Ovary (tissue), 9 donors: ENCODE results near the gene PCBP1. TPM values are rescaled to one million over a fixed set of nuclear protein-coding genes. Genes with fewer than 3 reads are reported as not detected.
"Not testable (repeated sequence)": the region's sequence is repeated elsewhere in the genome, so short reads cannot be mapped to it uniquely, and the experiment has no call there.

Experiments used
- DNase-seq, 5 donors: peaks; one replicate each; pipeline ENCODE4 v3.0.0-alpha.2; 2019 to 2020
- H3K27ac ChIP-seq, 2 donors: fragments of 200-600 bp; one replicate each; pipeline versions ENCODE4 v1.5.1 to v1.8.0; 2019 to 2022
- H3K27me3 ChIP-seq: fragments of 200-600 bp; one replicate; pipeline ENCODE4 v1.8.0; 2022
- H3K36me3 ChIP-seq: fragments of 200-600 bp; sonication (generic); one replicate; pipeline ENCODE4 v1.5.1; 2019
- H3K4me1 ChIP-seq: one replicate; pipeline ENCODE4 v1.8.1; 2013; ENCODE audit warnings: mild to moderate bottlenecking, moderate library complexity; ENCODE audit not compliant: insufficient read depth
- H3K4me3 ChIP-seq: fragments of 200-600 bp; sonication (generic); one replicate; pipeline ENCODE4 v1.5.1; 2017
- H3K9me3 ChIP-seq, 2 donors: fragments of 200-600 bp in 1 of 2; sonication (generic) in 1 of 2; one replicate each; pipeline versions ENCODE4 v1.5.1 to v1.8.1; 2013 to 2019; ENCODE audit warnings: mild to moderate bottlenecking in 1 of 2, moderate library complexity in 1 of 2
- CTCF ChIP-seq, 3 donors: fragments of 450-650 bp in 2 of 3; fragments of 200-600 bp in 1 of 3; IDR thresholded peaks; one replicate each; pipeline versions ENCODE4 v1.5.1 to v1.8.0; 2016 to 2022; ENCODE audit warnings: antibody characterized with exemption in 3 of 3, mild to moderate bottlenecking in 1 of 3
- EP300 ChIP-seq: sonication (generic); formaldehyde crosslinking; IDR thresholded peaks from one replicate; pipeline ENCODE4 v1.6.1; 2017; ENCODE audit warnings: antibody characterized with exemption
- POLR2A ChIP-seq: fragments of 450-650 bp; IDR thresholded peaks from one replicate; pipeline ENCODE4 v1.6.1; 2017; ENCODE audit warnings: antibody characterized with exemption, mild to moderate bottlenecking, moderate library complexity
- WGBS, 3 donors: extraction: QIAGEN DNeasy Blood & Tissue Kit in 1 of 3; methylation state at CpG; one replicate each; pipeline versions ENCODE4 v1.1.5 to v1.1.7; 2013 to 2017; 5-methylcytosine and 5-hydroxymethylcytosine counted together
- intact Hi-C, 4 donors: fragments of 100-400 bp; cut with DNase I; formaldehyde crosslinking; loops; one replicate each; pipeline versions ENCODE4 v1.11.0 to v1.15.1; 2022 to 2023
- polyA plus RNA-seq, 2 donors: library from polyadenylated mRNA; stranded (reverse); fragments of 200-250 nt in 1 of 2; fragments of 350-450 nt in 1 of 2; fragmentation: Illumina TruSeq in 1 of 2; extraction: RNeasy Lipid Tissue Mini Kit (QIAGEN cat#74804) in 1 of 2; gene quantifications; one replicate each; pipeline ENCODE4 v1.2.3, GENCODE V29; 2013 to 2014
- small RNA-seq: library from RNA; depleted of rRNA; stranded (forward); fragments of <200 nt; gene quantifications from one replicate; pipeline ENCODE3, GENCODE V24; 2016
- total RNA-seq, 7 donors: library from RNA; depleted of rRNA in 2 of 7; stranded (reverse); fragments of >200 nt in 2 of 7; fragmentation: NEBNext Ultra II Directional in 3 of 7; extraction: Animal tissue kit (Norgen Biotek cat#: 25700) in 3 of 7; gene quantifications; one replicate each; pipeline versions ENCODE4 v1.1.0 to v1.2.4, GENCODE V29; 2016 to 2023
- donor health status: DM: no; HTN: no; CAD: no; lungs with moderate emphysema.
- donor health status: DM: no; HTN: no; CAD: no.
- donor health status: Bipolar disorder and iron deficiency.
- donor health status: DM: yes; HTN: yes; CAD: no.
- donor health status: DM: no; HTN: no; CAD: no.
- donor health status: DM: yes; HTN: yes; CAD: no.

Gene PCBP1
- total and polyA plus RNA-seq, 9 donors: 77.1 to 302 (median 267) TPM

GRCh38 chr2:70132244-70133126 lies 45.2 kb downstream of the PCBP1 start:
- no peaks in the 10 kb centered on the region for H3K27me3 ChIP-seq
- peaks cover 6% of the 10 kb centered on the region for H3K4me1 ChIP-seq
- no peaks in the 10 kb centered on the region for H3K36me3 ChIP-seq
- no peak for TF ChIP-seq POLR2A
- TF ChIP-seq EP300: no peak
- TF ChIP-seq CTCF (IDR thresholded peaks at IDR 0.05): no peak
- 3 to 4% (median 3%) methylated on average over 8 of the region's 8 CpGs for WGBS, 3 donors
- peak; percentile 38 to 51 (median 49) for DNase-seq
- H3K4me3 ChIP-seq: peak overlapping the region; percentile 31
- intact Hi-C loops: loop anchor here in 1 of 4 donors (2.0 kb wide), 1 partner anchor 44 kb away; no protein-coding TSS in a partner anchor
- no peaks in the 10 kb centered on the region for H3K9me3 ChIP-seq
- peak overlapping the region; percentile 42 to 86 for H3K27ac ChIP-seq

- intact Hi-C loops: loop anchor here in 1 of 4 donors (2.0 kb wide), 1 partner anchor 44 kb away; no protein-coding TSS in a partner anchor
- WGBS, 3 donors: 60 to 80% (median 71%) methylated on average over 1 of the region's 1 CpG
Observed at GRCh38 chr2:70133127-70133452, 45.8 kb downstream of the PCBP1 start.

GRCh38 chr2:70133491-70134322 lies 46.4 kb downstream of the PCBP1 start:
- 55 to 56% (median 56%) methylated on average over 10 of the region's 10 CpGs for WGBS, 3 donors
- H3K4me3 ChIP-seq: no peak overlapping the region
- H3K9me3 ChIP-seq: no peaks in the 10 kb centered on the region
- peak in 1 of 5 donors; percentile 11 for DNase-seq
- intact Hi-C loops: loop anchor here in 1 of 4 donors (2.0 kb wide), 1 partner anchor 45 kb away; no protein-coding TSS in a partner anchor
- peaks cover 6% of the 10 kb centered on the region for H3K4me1 ChIP-seq
- H3K27me3 ChIP-seq: no peaks in the 10 kb centered on the region
- H3K36me3 ChIP-seq: no peaks in the 10 kb centered on the region
- no peak for TF ChIP-seq POLR2A
- no peak for TF ChIP-seq EP300
- no peak for TF ChIP-seq CTCF (IDR thresholded peaks at IDR 0.05)
- peak overlapping the region; percentile 42 to 86 for H3K27ac ChIP-seq

More at GRCh38 chr2:70133127-70133452, 45.8 kb downstream of the PCBP1 start:
- H3K4me1 ChIP-seq: peaks cover 6% of the 10 kb centered on the region
- no peak for DNase-seq
- H3K27ac ChIP-seq: peak overlapping the region; percentile 42 to 86
- no peak overlapping the region for H3K4me3 ChIP-seq
- no peaks in the 10 kb centered on the region for H3K27me3 ChIP-seq
- no peaks in the 10 kb centered on the region for H3K36me3 ChIP-seq
- H3K9me3 ChIP-seq: no peaks in the 10 kb centered on the region
- TF ChIP-seq CTCF (IDR thresholded peaks at IDR 0.05) (no peak), POLR2A (no peak), EP300 (no peak)

GRCh38 chr2:70134323-70134983 lies 47.2 kb downstream of the PCBP1 start:
- intact Hi-C loops, H3K36me3 ChIP-seq, H3K4me3 ChIP-seq, H3K4me1 ChIP-seq, H3K27me3 ChIP-seq, H3K9me3 ChIP-seq: not testable (repeated sequence)
- WGBS, 3 donors: 90 to 93% (median 92%) methylated on average over 10 of the region's 10 CpGs
- H3K27ac ChIP-seq: peak overlapping the region; percentile 42 to 86
- peak in 1 of 5 donors; percentile 14 for DNase-seq

Small RNA genes within 50 kb of the gene (small RNA-seq; reads per million reads assigned to genes)
- gene RN7SL470P: not detected

Other genes starting within 250 kb of the PCBP1 start
- gene SNRNP27, start 193.5 kb upstream of the PCBP1 start, total RNA-seq: 10 to 100 TPM; 31.6 to 69.0 (median 37.0) TPM
- 10 to 100 TPM; 40.7 to 44.2 TPM for gene SNRNP27, start 193.5 kb upstream of the PCBP1 start, polyA plus RNA-seq
- 10 to 100 TPM in 4 of 7 donors, 1 to 10 TPM in 3; 5.6 to 13.7 (median 10.1) TPM for gene MXD1, start 172.4 kb upstream of the PCBP1 start, total RNA-seq
- 1 to 10 TPM; 3.4 to 6.3 TPM for gene MXD1, start 172.4 kb upstream of the PCBP1 start, polyA plus RNA-seq
- gene ASPRV1, start 125.8 kb upstream of the PCBP1 start, total RNA-seq: 1 to 10 TPM; 2.1 to 5.5 (median 4.4) TPM
- 1 to 10 TPM; 1.1 to 4.5 TPM for gene ASPRV1, start 125.8 kb upstream of the PCBP1 start, polyA plus RNA-seq
- 10 to 100 TPM; 13.9 to 26.1 (median 22.3) TPM for gene C2orf42, start 103.5 kb downstream of the PCBP1 start, total RNA-seq
- gene C2orf42, start 103.5 kb downstream of the PCBP1 start, polyA plus RNA-seq: 10 to 100 TPM in 1 of 2 donors, 1 to 10 TPM in 1; 8.3 to 16.4 TPM
- gene TIA1, start 161.2 kb downstream of the PCBP1 start, total RNA-seq: 100 to 1,000 TPM in 6 of 7 donors, 10 to 100 TPM in 1; 99.6 to 143 (median 134) TPM
- 10 to 100 TPM; 89.0 to 98.1 TPM for gene TIA1, start 161.2 kb downstream of the PCBP1 start, polyA plus RNA-seq
- 10 to 100 TPM; 39.8 to 88.7 (median 71.3) TPM for gene PCYOX1, start 170.7 kb downstream of the PCBP1 start, total RNA-seq
- 100 to 1,000 TPM in 1 of 2 donors, 10 to 100 TPM in 1; 27.4 to 124 TPM for gene PCYOX1, start 170.7 kb downstream of the PCBP1 start, polyA plus RNA-seq
- gene SNRPG, start 206.3 kb downstream of the PCBP1 start, total RNA-seq: 100 to 1,000 TPM in 5 of 7 donors, 10 to 100 TPM in 2; 86.7 to 117 (median 107) TPM
- gene SNRPG, start 206.3 kb downstream of the PCBP1 start, polyA plus RNA-seq: 10 to 100 TPM; 94.8 to 98.3 TPM
- gene FAM136A, start 214.6 kb downstream of the PCBP1 start, total RNA-seq: 10 to 100 TPM; 10.4 to 23.1 (median 17.2) TPM
- 10 to 100 TPM; 15.6 to 34.5 TPM for gene FAM136A, start 214.6 kb downstream of the PCBP1 start, polyA plus RNA-seq